ENCODE measurements around the gene OR51B5. TPM values are rescaled to one million over a fixed set of nuclear protein-coding genes. Genes with fewer than 3 reads are reported as not detected.

Gene OR51B5
- total RNA-seq, 1 experiment from 2014 or later = not detected

DNA sequence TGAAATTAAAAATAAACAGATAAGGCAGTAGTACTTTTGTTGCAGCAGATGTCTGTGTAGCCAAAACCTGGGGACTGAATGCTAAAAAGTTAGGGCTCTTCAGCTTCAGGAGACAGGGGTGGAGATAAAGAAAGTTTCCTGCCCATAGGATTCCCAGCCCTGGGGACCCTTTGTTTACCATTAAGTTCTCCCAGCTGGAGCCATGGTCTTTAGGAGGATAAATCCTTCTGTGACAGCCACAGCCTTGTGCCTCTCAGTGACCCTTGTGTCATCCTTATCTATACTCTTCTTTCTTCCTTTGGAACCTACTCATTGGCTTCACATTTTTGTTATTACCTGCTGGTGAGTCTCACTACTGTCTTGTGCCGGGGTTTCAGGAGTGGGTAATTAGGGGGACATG, 40.3 kb upstream of the OR51B5 start, which contains the start of gene OR51M1:
Gene OR51M1 (plus strand): TSS at position 237 of the 400 bp plus-strand sequence. CDS start 5,587 bp downstream, outside the sequence.
- CTCF ChIA-PET = no interaction called here

DNA sequence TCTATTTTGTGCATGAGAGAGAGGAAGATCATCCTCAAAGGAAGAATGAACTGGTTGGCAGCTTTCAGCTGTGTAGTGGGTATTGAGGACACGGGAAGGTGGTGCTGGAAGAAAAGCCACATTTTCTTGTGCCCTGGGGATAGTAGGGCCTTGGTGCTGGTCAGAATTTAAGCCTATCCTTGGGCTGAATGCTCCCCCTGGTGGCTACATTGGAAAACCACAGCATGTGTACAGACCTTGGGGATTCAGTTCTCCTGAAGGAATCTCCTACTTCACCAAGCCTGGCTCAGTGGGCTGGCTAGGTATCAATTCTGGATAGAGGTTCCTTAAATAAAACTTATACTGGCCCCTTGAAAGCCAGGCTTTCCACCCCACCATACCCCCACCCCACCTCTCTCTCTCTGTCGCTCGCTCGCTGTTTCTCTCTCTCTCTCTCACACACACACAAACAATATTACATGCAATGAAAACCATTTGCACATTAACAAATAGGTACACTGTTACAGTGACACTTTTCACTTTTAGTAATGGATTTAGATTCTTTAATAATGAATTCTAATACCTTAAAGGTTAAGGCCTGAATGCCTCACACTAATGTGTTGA, 37.5 kb upstream of the OR51B5 start:
- DNase-seq (ENCODE audit: low spot score) = peak; percentile 61
- Histone ChIP-seq H3K9me3 (ENCODE audit: low read depth, low read length, poor library complexity, severe bottlenecking) (no peaks in the 10 kb centered on the region), H3K27ac (ENCODE audit: low read depth, low read length, poor library complexity, severe bottlenecking) (no peak overlapping the region), H3K4me3 (ENCODE audit: low read depth, low read length, poor library complexity, severe bottlenecking) (no peak overlapping the region), H3K36me3 (ENCODE audit: insufficient read depth, low read length, poor library complexity, severe bottlenecking) (no peaks in the 10 kb centered on the region), H3K4me1 (ENCODE audit: insufficient read depth, low read length, poor library complexity, severe bottlenecking) (no peaks in the 10 kb centered on the region), H3K27me3 (replicated peaks; ENCODE audit: insufficient read depth, low read depth, low read length, poor library complexity) (no peaks in the 10 kb centered on the region)
- no peak for TF ChIP-seq EZH2 (IDR thresholded peaks at IDR 0.05; ENCODE audit: borderline replicate concordance, low read depth, low read length, poor library complexity, severe bottlenecking)
- TF ChIP-seq, protein P1, sequence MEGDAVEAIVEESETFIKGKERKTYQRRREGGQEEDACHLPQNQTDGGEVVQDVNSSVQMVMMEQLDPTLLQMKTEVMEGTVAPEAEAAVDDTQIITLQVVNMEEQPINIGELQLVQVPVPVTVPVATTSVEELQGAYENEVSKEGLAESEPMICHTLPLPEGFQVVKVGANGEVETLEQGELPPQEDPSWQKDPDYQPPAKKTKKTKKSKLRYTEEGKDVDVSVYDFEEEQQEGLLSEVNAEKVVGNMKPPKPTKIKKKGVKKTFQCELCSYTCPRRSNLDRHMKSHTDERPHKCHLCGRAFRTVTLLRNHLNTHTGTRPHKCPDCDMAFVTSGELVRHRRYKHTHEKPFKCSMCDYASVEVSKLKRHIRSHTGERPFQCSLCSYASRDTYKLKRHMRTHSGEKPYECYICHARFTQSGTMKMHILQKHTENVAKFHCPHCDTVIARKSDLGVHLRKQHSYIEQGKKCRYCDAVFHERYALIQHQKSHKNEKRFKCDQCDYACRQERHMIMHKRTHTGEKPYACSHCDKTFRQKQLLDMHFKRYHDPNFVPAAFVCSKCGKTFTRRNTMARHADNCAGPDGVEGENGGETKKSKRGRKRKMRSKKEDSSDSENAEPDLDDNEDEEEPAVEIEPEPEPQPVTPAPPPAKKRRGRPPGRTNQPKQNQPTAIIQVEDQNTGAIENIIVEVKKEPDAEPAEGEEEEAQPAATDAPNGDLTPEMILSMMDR (conservative IDR thresholded peaks at IDR 0.05; ENCODE audit: low read depth, low read length) = peak; percentile 70
- BruUV-seq (replicated peaks) = no TSS peak
- CTCF ChIA-PET = no interaction called here
- POLR2A ChIA-PET (ENCODE audit: low non-redundant PET) = no interaction called here
- intact Hi-C loops (cut with micrococcal nuclease; ENCODE audit: unreplicated experiment) = loop anchor here (1.0 to 5.0 kb wide), 3 partner anchors 179 to 754 kb away; partner anchors contain the start of gene OR51V1

More for the DNA sequence above, 40.3 kb upstream of the OR51B5 start, which contains the start of gene OR51M1:
- Histone ChIP-seq H3K4me1 (ENCODE audit: insufficient read depth, low read length, poor library complexity, severe bottlenecking) (no peaks in the 10 kb centered on the region), H3K36me3 (ENCODE audit: insufficient read depth, low read length, poor library complexity, severe bottlenecking) (no peaks in the 10 kb centered on the region), H3K4me3 (ENCODE audit: low read depth, low read length, poor library complexity, severe bottlenecking) (no peak within 1 kb of the TSS), H3K27me3 (replicated peaks; ENCODE audit: insufficient read depth, low read depth, low read length, poor library complexity) (no peaks in the 10 kb centered on the region), H3K9me3 (ENCODE audit: low read depth, low read length, poor library complexity, severe bottlenecking) (no peaks in the 10 kb centered on the region), H3K27ac (ENCODE audit: low read depth, low read length, poor library complexity, severe bottlenecking) (no peak within 1 kb of the TSS)
- intact Hi-C loops (cut with micrococcal nuclease; ENCODE audit: unreplicated experiment) = loop anchor here (5.0 kb wide), 1 partner anchor 181 kb away; the partner anchor contains the start of gene OR51V1
- no peak for DNase-seq (ENCODE audit: low spot score)
- BruUV-seq (replicated peaks) = no TSS peak
- TF ChIP-seq, protein P1 (conservative IDR thresholded peaks at IDR 0.05; ENCODE audit: low read depth, low read length) = no peak
- TF ChIP-seq EZH2 (IDR thresholded peaks at IDR 0.05; ENCODE audit: borderline replicate concordance, low read depth, low read length, poor library complexity, severe bottlenecking) = no peak
- POLR2A ChIA-PET (ENCODE audit: low non-redundant PET) = interaction anchor here (0.6 kb wide), 1 partner anchor 215 kb away, joined by 3 read pairs; no protein-coding TSS in a partner anchor

DNA sequence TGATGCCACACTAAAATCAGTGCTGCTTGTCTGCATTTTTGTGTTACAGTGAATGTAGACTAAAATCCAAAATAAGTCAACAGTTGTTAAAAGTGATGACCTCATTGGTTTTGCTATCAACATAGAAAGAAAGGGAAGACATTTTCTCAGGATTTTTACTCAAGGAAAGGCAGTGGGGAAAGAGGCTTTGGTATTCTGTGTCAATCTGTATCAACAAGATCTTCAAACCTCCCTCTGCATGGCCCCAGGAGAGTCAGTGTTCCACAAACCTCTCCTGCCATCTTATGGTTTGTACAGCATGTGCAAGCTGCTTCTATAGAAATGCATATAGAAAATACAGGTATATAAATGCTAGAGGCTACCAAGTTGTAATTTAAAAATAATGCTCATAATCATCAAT, 26.5 kb upstream of the OR51B5 start:
- BruUV-seq (replicated peaks) = no TSS peak
- DNase-seq (ENCODE audit: low spot score) = no peak
- CTCF ChIA-PET = no interaction called here
- H3K27ac ChIP-seq (ENCODE audit: low read depth, low read length, poor library complexity, severe bottlenecking) = no peak overlapping the region
- H3K4me1 ChIP-seq (ENCODE audit: insufficient read depth, low read length, poor library complexity, severe bottlenecking) = no peaks in the 10 kb centered on the region
- no peaks in the 10 kb centered on the region for H3K27me3 ChIP-seq (replicated peaks; ENCODE audit: insufficient read depth, low read depth, low read length, poor library complexity)
- TF ChIP-seq, protein P1 (conservative IDR thresholded peaks at IDR 0.05; ENCODE audit: low read depth, low read length) = 0 out of 2 replicates have a peak, but pooled peaks have one; percentile 32
- TF ChIP-seq EZH2 (IDR thresholded peaks at IDR 0.05; ENCODE audit: borderline replicate concordance, low read depth, low read length, poor library complexity, severe bottlenecking) = no peak
- H3K36me3 ChIP-seq (ENCODE audit: insufficient read depth, low read length, poor library complexity, severe bottlenecking) = no peaks in the 10 kb centered on the region
- no peak overlapping the region for H3K4me3 ChIP-seq (ENCODE audit: low read depth, low read length, poor library complexity, severe bottlenecking)
- intact Hi-C loops (cut with micrococcal nuclease; ENCODE audit: unreplicated experiment) = no loop called here
- H3K9me3 ChIP-seq (ENCODE audit: low read depth, low read length, poor library complexity, severe bottlenecking) = no peaks in the 10 kb centered on the region
- POLR2A ChIA-PET (ENCODE audit: low non-redundant PET) = no interaction called here
